Measurements from ENCODE around the gene COL4A5. TPM values are rescaled to one million over a fixed set of nuclear protein-coding genes. Genes with fewer than 3 reads are reported as not detected.

The COL4A5 gene
- total RNA-seq, 1 experiment from 2014 or later, result 138 TPM

DNA sequence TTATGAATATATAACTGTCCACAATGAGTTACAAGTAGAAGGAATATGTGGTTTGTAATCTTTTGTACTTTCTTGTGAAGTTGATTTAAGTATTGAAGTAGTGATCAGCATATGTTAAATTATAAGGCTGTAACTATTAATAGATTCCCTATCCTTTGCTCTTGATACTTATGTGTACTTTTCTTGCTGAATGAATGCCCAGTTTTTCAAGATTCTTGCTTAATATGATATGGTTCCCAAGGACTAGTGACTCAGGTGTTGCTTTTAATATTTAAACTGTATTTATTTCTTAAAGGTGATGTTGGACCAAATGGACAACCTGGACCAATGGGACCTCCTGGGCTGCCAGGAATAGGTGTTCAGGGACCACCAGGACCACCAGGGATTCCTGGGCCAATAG lies 175.0 kb downstream of the COL4A5 start:
- ChIA-PET CTCF (interaction anchor here (0.7 kb wide), 1 partner anchor 771 kb away, joined by 3 read pairs; no protein-coding TSS in a partner anchor), POLR2A (no interaction called here)
- H3K4me1 Mint-ChIP-seq (ENCODE audit: insufficient read depth, unreplicated experiment), result no peaks in the 10 kb centered on the region
- peaks cover 42% of the 10 kb centered on the region for H3K36me3 Mint-ChIP-seq (ENCODE audit: insufficient read depth, unreplicated experiment)
- DNase-seq (ENCODE audit: unreplicated experiment), result peak; percentile 1
- H3K9me3 Mint-ChIP-seq (ENCODE audit: unreplicated experiment), result no peaks in the 10 kb centered on the region
- no TSS peak for BruUV-seq (replicated peaks)
- no peak overlapping the region for H3K27ac Mint-ChIP-seq (ENCODE audit: low read depth, unreplicated experiment)
- TF ChIP-seq, protein P1, sequence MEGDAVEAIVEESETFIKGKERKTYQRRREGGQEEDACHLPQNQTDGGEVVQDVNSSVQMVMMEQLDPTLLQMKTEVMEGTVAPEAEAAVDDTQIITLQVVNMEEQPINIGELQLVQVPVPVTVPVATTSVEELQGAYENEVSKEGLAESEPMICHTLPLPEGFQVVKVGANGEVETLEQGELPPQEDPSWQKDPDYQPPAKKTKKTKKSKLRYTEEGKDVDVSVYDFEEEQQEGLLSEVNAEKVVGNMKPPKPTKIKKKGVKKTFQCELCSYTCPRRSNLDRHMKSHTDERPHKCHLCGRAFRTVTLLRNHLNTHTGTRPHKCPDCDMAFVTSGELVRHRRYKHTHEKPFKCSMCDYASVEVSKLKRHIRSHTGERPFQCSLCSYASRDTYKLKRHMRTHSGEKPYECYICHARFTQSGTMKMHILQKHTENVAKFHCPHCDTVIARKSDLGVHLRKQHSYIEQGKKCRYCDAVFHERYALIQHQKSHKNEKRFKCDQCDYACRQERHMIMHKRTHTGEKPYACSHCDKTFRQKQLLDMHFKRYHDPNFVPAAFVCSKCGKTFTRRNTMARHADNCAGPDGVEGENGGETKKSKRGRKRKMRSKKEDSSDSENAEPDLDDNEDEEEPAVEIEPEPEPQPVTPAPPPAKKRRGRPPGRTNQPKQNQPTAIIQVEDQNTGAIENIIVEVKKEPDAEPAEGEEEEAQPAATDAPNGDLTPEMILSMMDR (IDR thresholded peaks at IDR 0.05; ENCODE audit: unreplicated experiment), result no peak
- peaks cover 39% of the 10 kb centered on the region for H3K27me3 Mint-ChIP-seq (ENCODE audit: insufficient read depth, unreplicated experiment)
- intact Hi-C loops (cut with micrococcal nuclease), result no loop called here
- no peak overlapping the region for H3K4me3 Mint-ChIP-seq (ENCODE audit: unreplicated experiment)

DNA sequence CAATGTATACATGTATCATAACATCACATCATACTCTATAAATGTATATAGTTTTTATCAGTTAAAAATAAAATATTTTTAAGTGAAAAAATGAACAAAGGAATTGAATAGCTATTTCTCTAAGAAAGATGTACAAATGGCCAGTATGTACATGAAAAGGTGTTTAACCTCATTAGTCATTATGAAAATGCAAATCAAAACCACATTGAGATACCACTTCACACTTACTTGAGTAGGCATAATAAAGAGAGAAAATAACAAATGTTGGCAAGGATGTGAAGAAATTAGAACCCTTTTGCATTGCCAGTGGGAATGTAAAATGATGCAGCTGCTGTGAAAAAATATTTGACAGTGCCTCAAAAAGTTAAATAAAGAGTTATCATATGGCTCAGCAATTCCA lies 201.2 kb downstream of the COL4A5 start:
- Mint-ChIP-seq H3K4me3 (ENCODE audit: unreplicated experiment) (no peak overlapping the region), H3K9me3 (ENCODE audit: unreplicated experiment) (peaks cover 8% of the 10 kb centered on the region), H3K36me3 (ENCODE audit: insufficient read depth, unreplicated experiment) (peaks cover 55% of the 10 kb centered on the region), H3K4me1 (ENCODE audit: insufficient read depth, unreplicated experiment) (no peaks in the 10 kb centered on the region), H3K27ac (ENCODE audit: low read depth, unreplicated experiment) (no peak overlapping the region), H3K27me3 (ENCODE audit: insufficient read depth, unreplicated experiment) (peaks cover 65% of the 10 kb centered on the region)
- CTCF ChIA-PET, result interaction anchor here (0.9 kb wide), 1 partner anchor 458 kb away, joined by 3 read pairs; no protein-coding TSS in a partner anchor
- no TSS peak for BruUV-seq (replicated peaks)
- no peak for DNase-seq (ENCODE audit: unreplicated experiment)
- POLR2A ChIA-PET, result no interaction called here
- intact Hi-C loops (cut with micrococcal nuclease), result no loop called here
- TF ChIP-seq, protein P1 (IDR thresholded peaks at IDR 0.05; ENCODE audit: unreplicated experiment), result no peak

DNA sequence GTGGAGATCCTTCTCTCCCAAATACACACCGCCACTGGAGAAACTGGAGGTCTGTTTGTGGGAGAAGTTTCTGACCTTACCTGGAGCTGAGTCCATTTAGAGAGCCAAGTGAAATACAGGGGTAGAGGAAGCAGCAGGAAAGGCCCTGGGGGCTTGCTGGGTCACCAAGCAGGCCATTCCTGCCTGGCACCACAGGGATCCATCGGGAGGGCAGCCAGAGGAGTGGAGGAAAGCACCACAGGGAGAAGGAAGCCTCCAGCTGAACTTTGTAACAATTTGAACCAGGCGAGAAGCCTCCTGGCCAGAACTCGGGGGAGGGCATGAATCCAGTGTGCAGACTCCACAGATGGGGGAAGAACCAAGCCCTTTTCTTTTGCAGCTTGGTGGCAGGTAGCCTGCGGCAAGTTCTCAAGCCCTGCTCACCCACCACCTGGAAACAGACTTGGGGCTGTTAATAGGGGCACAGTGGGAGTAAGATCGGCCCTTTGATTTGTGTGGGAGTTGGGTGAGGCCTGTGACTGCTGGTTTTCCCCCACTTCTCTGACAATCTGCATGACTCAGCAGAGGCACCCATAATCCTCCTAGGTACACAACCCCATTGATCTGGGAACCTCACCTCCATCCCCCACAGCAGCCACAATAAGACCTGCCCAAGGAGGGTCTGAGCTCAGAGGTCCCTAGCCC lies 202.1 kb downstream of the COL4A5 start:
- no peak for DNase-seq (ENCODE audit: unreplicated experiment)
- ChIA-PET POLR2A (no interaction called here), CTCF (interaction anchor here (0.9 kb wide), 1 partner anchor 458 kb away, joined by 3 read pairs; no protein-coding TSS in a partner anchor)
- H3K27me3 Mint-ChIP-seq (ENCODE audit: insufficient read depth, unreplicated experiment), result peaks cover 55% of the 10 kb centered on the region
- TF ChIP-seq, protein P1 (IDR thresholded peaks at IDR 0.05; ENCODE audit: unreplicated experiment), result no peak
- H3K4me3 Mint-ChIP-seq (ENCODE audit: unreplicated experiment), result no peak overlapping the region
- no TSS peak for BruUV-seq (replicated peaks)
- peaks cover 8% of the 10 kb centered on the region for H3K9me3 Mint-ChIP-seq (ENCODE audit: unreplicated experiment)
- H3K4me1 Mint-ChIP-seq (ENCODE audit: insufficient read depth, unreplicated experiment), result no peaks in the 10 kb centered on the region
- H3K36me3 Mint-ChIP-seq (ENCODE audit: insufficient read depth, unreplicated experiment), result peaks cover 46% of the 10 kb centered on the region
- no peak overlapping the region for H3K27ac Mint-ChIP-seq (ENCODE audit: low read depth, unreplicated experiment)
- intact Hi-C loops (cut with micrococcal nuclease), result no loop called here

DNA sequence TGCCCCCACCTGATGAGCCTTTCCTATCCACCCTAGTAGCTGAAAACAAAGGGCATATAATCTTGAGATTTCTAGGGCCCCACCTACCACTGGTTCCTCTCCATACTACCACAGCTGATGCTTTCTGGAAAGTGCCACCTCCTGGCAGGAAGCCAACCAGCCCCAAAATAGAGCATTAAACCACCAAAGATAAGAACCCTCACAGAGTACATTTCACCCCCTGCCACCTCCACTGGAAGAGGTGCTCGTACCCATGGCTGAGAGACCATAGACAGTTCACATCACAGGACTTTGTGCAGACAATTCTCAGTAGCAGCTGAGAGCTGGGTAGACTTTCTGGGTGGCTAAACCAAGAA lies 202.6 kb downstream of the COL4A5 start:
- Mint-ChIP-seq H3K4me3 (ENCODE audit: unreplicated experiment) (no peak overlapping the region), H3K27me3 (ENCODE audit: insufficient read depth, unreplicated experiment) (peaks cover 50% of the 10 kb centered on the region), H3K9me3 (ENCODE audit: unreplicated experiment) (peaks cover 8% of the 10 kb centered on the region), H3K36me3 (ENCODE audit: insufficient read depth, unreplicated experiment) (peaks cover 40% of the 10 kb centered on the region), H3K27ac (ENCODE audit: low read depth, unreplicated experiment) (no peak overlapping the region), H3K4me1 (ENCODE audit: insufficient read depth, unreplicated experiment) (no peaks in the 10 kb centered on the region)
- DNase-seq (ENCODE audit: unreplicated experiment), result no peak
- BruUV-seq (replicated peaks), result no TSS peak
- TF ChIP-seq, protein P1 (IDR thresholded peaks at IDR 0.05; ENCODE audit: unreplicated experiment), result no peak
- POLR2A ChIA-PET, result no interaction called here
- intact Hi-C loops (cut with micrococcal nuclease), result no loop called here
- CTCF ChIA-PET, result no interaction called here

Data from MCF 10A (cell line).